ENCODE measurements around the gene PATE4. TPM values are rescaled to one million over a fixed set of nuclear protein-coding genes. Genes with fewer than 3 reads are reported as not detected.

Gene PATE4
- polyA plus RNA-seq, 2 of the 4 experiments (the other 2 are of a cell fraction), result not detected

- no peak for FAIRE-seq
- 0% methylated on average over 1 of the region's 1 CpG for WGBS (ENCODE audit: missing lambda C conversion rate)
Observed at GRCh38 chr11:125802387-125802786, 30.7 kb upstream of the PATE4 start.

DNA sequence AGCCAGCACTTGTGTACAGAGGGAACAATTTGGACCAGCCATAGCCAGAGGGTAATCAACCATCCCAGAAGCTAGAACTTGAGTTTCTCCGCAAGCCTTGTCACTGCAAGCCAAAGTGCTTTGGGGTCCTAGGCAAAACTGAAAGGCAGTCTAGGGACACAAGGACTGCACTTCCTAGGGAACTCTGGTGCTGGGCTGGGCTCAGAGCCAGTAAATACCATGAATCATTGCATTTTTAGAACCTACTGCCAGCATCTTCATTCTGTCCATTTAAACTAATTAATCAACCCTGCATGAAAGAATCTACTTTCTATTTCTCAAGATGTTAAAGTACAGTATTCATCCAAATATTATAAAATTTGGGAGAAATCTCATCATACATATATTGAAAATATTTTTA lies 25.2 kb upstream of the PATE4 start:
- ChIA-PET CTCF (no interaction called here), POLR2A (no interaction called here)
- Histone ChIP-seq H3K4me3 (no peak overlapping the region), H3K4me2 (no peak overlapping the region), H3K4me1 (no peaks in the 10 kb centered on the region), H3K27ac (no peak overlapping the region), H3K9me3 (0 out of 3 replicates have a peak, but pooled peaks cover 14% of the 10 kb centered on the region)
- DNase-seq (ENCODE audit: low read depth in 1 of 2, low spot score in 1 of 2) (no peak), ATAC-seq (no peak), FAIRE-seq (no peak)
- no peak for TF ChIP-seq RAD21 (conservative IDR thresholded peaks at IDR 0.05 in 1 of 2, IDR thresholded peaks at IDR 0.05 in 1 of 2)
- no peak for TF ChIP-seq CHD2 (IDR thresholded peaks at IDR 0.05; ENCODE audit: low read length, partially characterized antibody)
- no CpG with 5 or more reads among the region's 1 CpG for WGBS (ENCODE audit: missing lambda C conversion rate)

More at GRCh38 chr11:125802387-125802786, 30.7 kb upstream of the PATE4 start:
- CTCF ChIA-PET, result no interaction called here
- Histone ChIP-seq H3K4me2 (no peak overlapping the region), H3K4me3 (no peak overlapping the region), H3K27ac (no peak overlapping the region), H3K4me1 (no peaks in the 10 kb centered on the region), H3K9me3 (peaks cover 11% of the 10 kb centered on the region; the same call in 1 of the 3 replicates)
- DNase-seq (ENCODE audit: low read depth in 1 of 2, low spot score in 1 of 2) (no peak), ATAC-seq (no peak)
- POLR2A ChIA-PET, result no interaction called here
- TF ChIP-seq FOXS1 (CRISPR knock-in tag; IDR thresholded peaks at IDR 0.05), result no peak
- no peak for TF ChIP-seq ZSCAN20 (CRISPR knock-in tag; IDR thresholded peaks at IDR 0.05)
- TF ChIP-seq, protein P1, sequence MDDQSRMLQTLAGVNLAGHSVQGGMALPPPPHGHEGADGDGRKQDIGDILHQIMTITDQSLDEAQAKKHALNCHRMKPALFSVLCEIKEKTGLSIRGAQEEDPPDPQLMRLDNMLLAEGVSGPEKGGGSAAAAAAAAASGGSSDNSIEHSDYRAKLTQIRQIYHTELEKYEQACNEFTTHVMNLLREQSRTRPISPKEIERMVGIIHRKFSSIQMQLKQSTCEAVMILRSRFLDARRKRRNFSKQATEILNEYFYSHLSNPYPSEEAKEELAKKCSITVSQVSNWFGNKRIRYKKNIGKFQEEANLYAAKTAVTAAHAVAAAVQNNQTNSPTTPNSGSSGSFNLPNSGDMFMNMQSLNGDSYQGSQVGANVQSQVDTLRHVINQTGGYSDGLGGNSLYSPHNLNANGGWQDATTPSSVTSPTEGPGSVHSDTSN (IDR thresholded peaks at IDR 0.05), result no peak
- TF ChIP-seq, protein P2, sequence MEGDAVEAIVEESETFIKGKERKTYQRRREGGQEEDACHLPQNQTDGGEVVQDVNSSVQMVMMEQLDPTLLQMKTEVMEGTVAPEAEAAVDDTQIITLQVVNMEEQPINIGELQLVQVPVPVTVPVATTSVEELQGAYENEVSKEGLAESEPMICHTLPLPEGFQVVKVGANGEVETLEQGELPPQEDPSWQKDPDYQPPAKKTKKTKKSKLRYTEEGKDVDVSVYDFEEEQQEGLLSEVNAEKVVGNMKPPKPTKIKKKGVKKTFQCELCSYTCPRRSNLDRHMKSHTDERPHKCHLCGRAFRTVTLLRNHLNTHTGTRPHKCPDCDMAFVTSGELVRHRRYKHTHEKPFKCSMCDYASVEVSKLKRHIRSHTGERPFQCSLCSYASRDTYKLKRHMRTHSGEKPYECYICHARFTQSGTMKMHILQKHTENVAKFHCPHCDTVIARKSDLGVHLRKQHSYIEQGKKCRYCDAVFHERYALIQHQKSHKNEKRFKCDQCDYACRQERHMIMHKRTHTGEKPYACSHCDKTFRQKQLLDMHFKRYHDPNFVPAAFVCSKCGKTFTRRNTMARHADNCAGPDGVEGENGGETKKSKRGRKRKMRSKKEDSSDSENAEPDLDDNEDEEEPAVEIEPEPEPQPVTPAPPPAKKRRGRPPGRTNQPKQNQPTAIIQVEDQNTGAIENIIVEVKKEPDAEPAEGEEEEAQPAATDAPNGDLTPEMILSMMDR (IDR thresholded peaks at IDR 0.05), result no peak
- no peak for TF ChIP-seq HDAC2 (IDR thresholded peaks at IDR 0.05)
- no peak for TF ChIP-seq CEBPB (IDR thresholded peaks at IDR 0.05)
- TF ChIP-seq TP53 (CRISPR knock-in tag; IDR thresholded peaks at IDR 0.05), result no peak
- TF ChIP-seq EHMT2 (IDR thresholded peaks at IDR 0.05; ENCODE audit: low read depth), result no peak
- TF ChIP-seq HOXA7 (CRISPR knock-in tag; IDR thresholded peaks at IDR 0.05), result no peak
- TF ChIP-seq CHD2 (IDR thresholded peaks at IDR 0.05; ENCODE audit: low read length, partially characterized antibody), result no peak
- TF ChIP-seq, protein P3, sequence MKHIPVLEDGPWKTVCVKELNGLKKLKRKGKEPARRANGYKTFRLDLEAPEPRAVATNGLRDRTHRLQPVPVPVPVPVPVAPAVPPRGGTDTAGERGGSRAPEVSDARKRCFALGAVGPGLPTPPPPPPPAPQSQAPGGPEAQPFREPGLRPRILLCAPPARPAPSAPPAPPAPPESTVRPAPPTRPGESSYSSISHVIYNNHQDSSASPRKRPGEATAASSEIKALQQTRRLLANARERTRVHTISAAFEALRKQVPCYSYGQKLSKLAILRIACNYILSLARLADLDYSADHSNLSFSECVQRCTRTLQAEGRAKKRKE (CRISPR knock-in tag; IDR thresholded peaks at IDR 0.05; ENCODE audit: low read depth), result no peak
- TF ChIP-seq USF2 (IDR thresholded peaks at IDR 0.05), result no peak
- no peak for TF ChIP-seq POLR2AphosphoS2 (conservative IDR thresholded peaks at IDR 0.05; ENCODE audit: low read length)
- no peak for TF ChIP-seq PHF8 (IDR thresholded peaks at IDR 0.05; ENCODE audit: borderline replicate concordance, low read depth)
- TF ChIP-seq GATA3 (IDR thresholded peaks at IDR 0.05; ENCODE audit: borderline replicate concordance), result no peak
- no peak for TF ChIP-seq FOSB (CRISPR knock-in tag; IDR thresholded peaks at IDR 0.05)

DNA sequence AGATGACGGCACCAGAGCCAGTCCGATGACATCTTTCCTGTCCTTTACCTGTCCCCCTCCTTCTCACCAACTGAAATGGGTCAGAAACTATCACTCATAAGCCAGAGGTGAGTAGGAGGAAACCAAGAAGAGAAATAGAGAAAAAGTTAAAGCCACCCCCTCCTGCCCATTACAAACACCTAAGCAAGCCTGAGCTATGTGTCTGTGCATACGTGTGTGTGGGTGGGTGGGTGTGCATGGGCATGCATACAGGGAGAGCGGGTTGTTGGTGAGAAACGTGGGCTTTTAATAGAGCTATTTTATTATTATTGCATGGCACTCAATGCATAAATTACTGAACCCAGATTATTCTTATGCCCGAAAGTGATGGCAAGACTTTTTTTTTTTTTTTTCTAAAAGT lies 2.6 kb downstream of the PATE4 start:
- H3K9me3 ChIP-seq, result no peaks in the 10 kb centered on the region
- no peak overlapping the region for H3K4me2 ChIP-seq
- ChIA-PET CTCF (no interaction called here), POLR2A (no interaction called here)
- no peak overlapping the region for H3K27ac ChIP-seq
- no peaks in the 10 kb centered on the region for H3K4me1 ChIP-seq
- TF ChIP-seq RARB (CRISPR knock-in tag; IDR thresholded peaks at IDR 0.05) (no peak), FOSB (CRISPR knock-in tag; IDR thresholded peaks at IDR 0.05) (no peak), CHD4 (IDR thresholded peaks at IDR 0.05; ENCODE audit: borderline replicate concordance) (no peak), TP53 (CRISPR knock-in tag; IDR thresholded peaks at IDR 0.05) (no peak), ESRRA (IDR thresholded peaks at IDR 0.05; ENCODE audit: borderline replicate concordance, low read length) (no peak)
- DNase-seq (ENCODE audit: low read depth in 1 of 2, low spot score in 1 of 2) (no peak), ATAC-seq (no peak), FAIRE-seq (no peak)
- WGBS (ENCODE audit: missing lambda C conversion rate), result 46% methylated on average over 6 of the region's 6 CpGs
- no peak overlapping the region for H3K4me3 ChIP-seq

Measured in A549 (cell line).